ENCODE results near the gene ITPR2. TPM values are rescaled to one million over a fixed set of nuclear protein-coding genes. Genes with fewer than 3 reads are reported as not detected.

The ITPR2 gene
- total and polyA plus RNA-seq, 4 donors = 30.9 to 133 (median 73.2) TPM

- H3K27me3 ChIP-seq (ENCODE audit: control insufficient read depth, insufficient read depth, low read length) = no peaks in the 10 kb centered on the region
- H3K4me3 ChIP-seq (ENCODE audit: low read depth, low read length) = no peak overlapping the region
- no CpG with 5 or more reads among the region's 2 CpGs for WGBS (ENCODE audit: insufficient coverage)
- H3K27ac ChIP-seq (ENCODE audit: low read depth, low read length) = no peak overlapping the region
- no peaks in the 10 kb centered on the region for H3K4me1 ChIP-seq (ENCODE audit: control insufficient read depth, insufficient read depth, low read length)
- H3K36me3 ChIP-seq (ENCODE audit: control insufficient read depth, insufficient read depth, low read length) = no peaks in the 10 kb centered on the region
- H3K9me3 ChIP-seq (ENCODE audit: control insufficient read depth, insufficient read depth, low read length) = no peaks in the 10 kb centered on the region
- peak in 1 of 6 donors; percentile 65 for DNase-seq (ENCODE audit: low read depth in 4 of 6, low spot score in 6 of 6)
Measured at GRCh38 chr12:26466726-26467125, 366.3 kb downstream of the ITPR2 start.

GRCh38 chr12:26465419-26466097, 367.4 kb downstream of the ITPR2 start:
- no CpG with 5 or more reads among the region's 6 CpGs for WGBS (ENCODE audit: insufficient coverage)
- Histone ChIP-seq H3K27me3 (ENCODE audit: control insufficient read depth, insufficient read depth, low read length) (no peaks in the 10 kb centered on the region), H3K36me3 (ENCODE audit: control insufficient read depth, insufficient read depth, low read length) (no peaks in the 10 kb centered on the region), H3K27ac (ENCODE audit: low read depth, low read length) (no peak overlapping the region), H3K9me3 (ENCODE audit: control insufficient read depth, insufficient read depth, low read length) (no peaks in the 10 kb centered on the region), H3K4me1 (ENCODE audit: control insufficient read depth, insufficient read depth, low read length) (no peaks in the 10 kb centered on the region), H3K4me3 (ENCODE audit: low read depth, low read length) (no peak overlapping the region)
- DNase-seq (ENCODE audit: low read depth in 4 of 6, low spot score in 6 of 6) = no peak

- WGBS (ENCODE audit: insufficient coverage) = 100% methylated on average over 1 of the region's 1 CpG
- Histone ChIP-seq H3K4me1 (ENCODE audit: control insufficient read depth, insufficient read depth, low read length) (no peaks in the 10 kb centered on the region), H3K27ac (ENCODE audit: low read depth, low read length) (no peak overlapping the region), H3K27me3 (ENCODE audit: control insufficient read depth, insufficient read depth, low read length) (no peaks in the 10 kb centered on the region), H3K4me3 (ENCODE audit: low read depth, low read length) (no peak overlapping the region), H3K9me3 (ENCODE audit: control insufficient read depth, insufficient read depth, low read length) (no peaks in the 10 kb centered on the region), H3K36me3 (ENCODE audit: control insufficient read depth, insufficient read depth, low read length) (peaks cover 3% of the 10 kb centered on the region)
- no peak for DNase-seq (ENCODE audit: low read depth in 4 of 6, low spot score in 6 of 6)
Measured at GRCh38 chr12:26461776-26462175, 371.2 kb downstream of the ITPR2 start.

GRCh38 chr12:26460361-26460760, 372.6 kb downstream of the ITPR2 start:
- WGBS (ENCODE audit: insufficient coverage) = 98% methylated on average over 5 of the region's 6 CpGs
- H3K4me1 ChIP-seq (ENCODE audit: control insufficient read depth, insufficient read depth, low read length) = no peaks in the 10 kb centered on the region
- DNase-seq (ENCODE audit: low read depth in 4 of 6, low spot score in 6 of 6) = no peak
- H3K27ac ChIP-seq (ENCODE audit: low read depth, low read length) = no peak overlapping the region
- no peaks in the 10 kb centered on the region for H3K9me3 ChIP-seq (ENCODE audit: control insufficient read depth, insufficient read depth, low read length)
- no peak overlapping the region for H3K4me3 ChIP-seq (ENCODE audit: low read depth, low read length)
- H3K27me3 ChIP-seq (ENCODE audit: control insufficient read depth, insufficient read depth, low read length) = no peaks in the 10 kb centered on the region
- peaks cover 3% of the 10 kb centered on the region for H3K36me3 ChIP-seq (ENCODE audit: control insufficient read depth, insufficient read depth, low read length)

- H3K9me3 ChIP-seq (ENCODE audit: control insufficient read depth, insufficient read depth, low read length) = no peaks in the 10 kb centered on the region
- H3K27ac ChIP-seq (ENCODE audit: low read depth, low read length) = no peak overlapping the region
- no peaks in the 10 kb centered on the region for H3K4me1 ChIP-seq (ENCODE audit: control insufficient read depth, insufficient read depth, low read length)
- WGBS (ENCODE audit: insufficient coverage) = 77% methylated on average over 2 of the region's 3 CpGs
- no peak for DNase-seq (ENCODE audit: low read depth in 4 of 6, low spot score in 6 of 6)
- H3K27me3 ChIP-seq (ENCODE audit: control insufficient read depth, insufficient read depth, low read length) = no peaks in the 10 kb centered on the region
- H3K36me3 ChIP-seq (ENCODE audit: control insufficient read depth, insufficient read depth, low read length) = peaks cover 3% of the 10 kb centered on the region
- no peak overlapping the region for H3K4me3 ChIP-seq (ENCODE audit: low read depth, low read length)
Measured at GRCh38 chr12:26455936-26456574, 376.9 kb downstream of the ITPR2 start.

- no peaks in the 10 kb centered on the region for H3K27me3 ChIP-seq (ENCODE audit: control insufficient read depth, insufficient read depth, low read length)
- DNase-seq (ENCODE audit: low read depth in 4 of 6, low spot score in 6 of 6) = no peak
- peaks cover 3% of the 10 kb centered on the region for H3K36me3 ChIP-seq (ENCODE audit: control insufficient read depth, insufficient read depth, low read length)
- no peak overlapping the region for H3K27ac ChIP-seq (ENCODE audit: low read depth, low read length)
- H3K4me3 ChIP-seq (ENCODE audit: low read depth, low read length) = no peak overlapping the region
- H3K4me1 ChIP-seq (ENCODE audit: control insufficient read depth, insufficient read depth, low read length) = no peaks in the 10 kb centered on the region
- WGBS (ENCODE audit: insufficient coverage) = 100% methylated on average over 1 of the region's 3 CpGs
- no peaks in the 10 kb centered on the region for H3K9me3 ChIP-seq (ENCODE audit: control insufficient read depth, insufficient read depth, low read length)
Measured at GRCh38 chr12:26453246-26453645, 379.7 kb downstream of the ITPR2 start.

- Histone ChIP-seq H3K4me3 (ENCODE audit: low read depth, low read length) (no peak overlapping the region), H3K9me3 (ENCODE audit: control insufficient read depth, insufficient read depth, low read length) (no peaks in the 10 kb centered on the region), H3K27ac (ENCODE audit: low read depth, low read length) (no peak overlapping the region), H3K36me3 (ENCODE audit: control insufficient read depth, insufficient read depth, low read length) (no peaks in the 10 kb centered on the region), H3K27me3 (ENCODE audit: control insufficient read depth, insufficient read depth, low read length) (no peaks in the 10 kb centered on the region), H3K4me1 (ENCODE audit: control insufficient read depth, insufficient read depth, low read length) (no peaks in the 10 kb centered on the region)
- WGBS (ENCODE audit: insufficient coverage) = 67% methylated on average over 5 of the region's 6 CpGs
- DNase-seq (ENCODE audit: low read depth in 4 of 6, low spot score in 6 of 6) = no peak
Measured at GRCh38 chr12:26452511-26452910, 380.5 kb downstream of the ITPR2 start.

- H3K9me3 ChIP-seq (ENCODE audit: control insufficient read depth, insufficient read depth, low read length) = no peaks in the 10 kb centered on the region
- H3K4me3 ChIP-seq (ENCODE audit: low read depth, low read length) = no peak overlapping the region
- 100% methylated on average over 1 of the region's 4 CpGs for WGBS (ENCODE audit: insufficient coverage)
- no peaks in the 10 kb centered on the region for H3K4me1 ChIP-seq (ENCODE audit: control insufficient read depth, insufficient read depth, low read length)
- no peak overlapping the region for H3K27ac ChIP-seq (ENCODE audit: low read depth, low read length)
- no peaks in the 10 kb centered on the region for H3K36me3 ChIP-seq (ENCODE audit: control insufficient read depth, insufficient read depth, low read length)
- H3K27me3 ChIP-seq (ENCODE audit: control insufficient read depth, insufficient read depth, low read length) = no peaks in the 10 kb centered on the region
- no peak for DNase-seq (ENCODE audit: low read depth in 4 of 6, low spot score in 6 of 6)
Measured at GRCh38 chr12:26451763-26452162, 381.2 kb downstream of the ITPR2 start.

- DNase-seq (ENCODE audit: low read depth in 4 of 6, low spot score in 6 of 6) = no peak
- Histone ChIP-seq H3K9me3 (ENCODE audit: control insufficient read depth, insufficient read depth, low read length) (no peaks in the 10 kb centered on the region), H3K4me1 (ENCODE audit: control insufficient read depth, insufficient read depth, low read length) (no peaks in the 10 kb centered on the region), H3K4me3 (ENCODE audit: low read depth, low read length) (no peak overlapping the region), H3K27me3 (ENCODE audit: control insufficient read depth, insufficient read depth, low read length) (no peaks in the 10 kb centered on the region), H3K36me3 (ENCODE audit: control insufficient read depth, insufficient read depth, low read length) (no peaks in the 10 kb centered on the region), H3K27ac (ENCODE audit: low read depth, low read length) (no peak overlapping the region)
- 82% methylated on average over 2 of the region's 2 CpGs for WGBS (ENCODE audit: insufficient coverage)
Measured at GRCh38 chr12:26445909-26446308, 387.1 kb downstream of the ITPR2 start.

- Histone ChIP-seq H3K4me3 (ENCODE audit: low read depth, low read length) (no peak overlapping the region), H3K36me3 (ENCODE audit: control insufficient read depth, insufficient read depth, low read length) (no peaks in the 10 kb centered on the region), H3K4me1 (ENCODE audit: control insufficient read depth, insufficient read depth, low read length) (no peaks in the 10 kb centered on the region), H3K27me3 (ENCODE audit: control insufficient read depth, insufficient read depth, low read length) (no peaks in the 10 kb centered on the region), H3K9me3 (ENCODE audit: control insufficient read depth, insufficient read depth, low read length) (no peaks in the 10 kb centered on the region), H3K27ac (ENCODE audit: low read depth, low read length) (no peak overlapping the region)
- DNase-seq (ENCODE audit: low read depth in 4 of 6, low spot score in 6 of 6) = no peak
- WGBS (ENCODE audit: insufficient coverage) = no CpG with 5 or more reads among the region's 2 CpGs
Measured at GRCh38 chr12:26443309-26443708, 389.7 kb downstream of the ITPR2 start.
